ENCODE data around the gene NDUFB6. TPM values are rescaled to one million over a fixed set of nuclear protein-coding genes. Genes with fewer than 3 reads are reported as not detected.
A peak's percentile ranks its signal among the peaks of the same experiment; 100 is the strongest.

NDUFB6 gene
- total RNA-seq, 3 donors from 2014 or later: 26.2 to 37.4 (median 30.0) TPM

DNA sequence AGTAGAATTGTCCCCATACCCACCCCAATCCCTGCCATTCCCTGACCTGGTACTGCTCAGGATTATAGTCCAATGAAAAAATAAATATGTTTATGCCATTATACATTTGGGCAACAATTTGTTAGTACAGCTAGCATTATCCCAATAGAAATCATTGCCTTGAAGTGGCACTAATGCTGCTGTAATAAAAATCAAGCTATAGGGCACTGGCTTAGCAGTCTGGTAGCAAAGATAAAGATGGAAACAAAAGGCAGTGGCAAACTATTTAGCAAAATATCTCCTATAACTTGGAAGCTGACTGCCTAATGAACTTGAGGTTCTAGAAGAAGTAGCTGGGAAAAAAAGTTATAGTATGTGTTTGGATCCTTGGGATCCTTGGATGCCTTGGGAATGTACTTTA is 18.4 kb downstream of the NDUFB6 start:
- TF ChIP-seq, protein P1, sequence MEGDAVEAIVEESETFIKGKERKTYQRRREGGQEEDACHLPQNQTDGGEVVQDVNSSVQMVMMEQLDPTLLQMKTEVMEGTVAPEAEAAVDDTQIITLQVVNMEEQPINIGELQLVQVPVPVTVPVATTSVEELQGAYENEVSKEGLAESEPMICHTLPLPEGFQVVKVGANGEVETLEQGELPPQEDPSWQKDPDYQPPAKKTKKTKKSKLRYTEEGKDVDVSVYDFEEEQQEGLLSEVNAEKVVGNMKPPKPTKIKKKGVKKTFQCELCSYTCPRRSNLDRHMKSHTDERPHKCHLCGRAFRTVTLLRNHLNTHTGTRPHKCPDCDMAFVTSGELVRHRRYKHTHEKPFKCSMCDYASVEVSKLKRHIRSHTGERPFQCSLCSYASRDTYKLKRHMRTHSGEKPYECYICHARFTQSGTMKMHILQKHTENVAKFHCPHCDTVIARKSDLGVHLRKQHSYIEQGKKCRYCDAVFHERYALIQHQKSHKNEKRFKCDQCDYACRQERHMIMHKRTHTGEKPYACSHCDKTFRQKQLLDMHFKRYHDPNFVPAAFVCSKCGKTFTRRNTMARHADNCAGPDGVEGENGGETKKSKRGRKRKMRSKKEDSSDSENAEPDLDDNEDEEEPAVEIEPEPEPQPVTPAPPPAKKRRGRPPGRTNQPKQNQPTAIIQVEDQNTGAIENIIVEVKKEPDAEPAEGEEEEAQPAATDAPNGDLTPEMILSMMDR (IDR thresholded peaks at IDR 0.05): no peak
- TF ChIP-seq POLR2A (IDR thresholded peaks at IDR 0.05) (no peak), POLR2AphosphoS5 (IDR thresholded peaks at IDR 0.05) (no peak)
- intact Hi-C loops (cut with DNase I; ENCODE audit: low total_unique reads): loop anchor here (10.0 kb wide), 1 partner anchor 170 kb away; the partner anchor contains the start of gene ACO1

DNA sequence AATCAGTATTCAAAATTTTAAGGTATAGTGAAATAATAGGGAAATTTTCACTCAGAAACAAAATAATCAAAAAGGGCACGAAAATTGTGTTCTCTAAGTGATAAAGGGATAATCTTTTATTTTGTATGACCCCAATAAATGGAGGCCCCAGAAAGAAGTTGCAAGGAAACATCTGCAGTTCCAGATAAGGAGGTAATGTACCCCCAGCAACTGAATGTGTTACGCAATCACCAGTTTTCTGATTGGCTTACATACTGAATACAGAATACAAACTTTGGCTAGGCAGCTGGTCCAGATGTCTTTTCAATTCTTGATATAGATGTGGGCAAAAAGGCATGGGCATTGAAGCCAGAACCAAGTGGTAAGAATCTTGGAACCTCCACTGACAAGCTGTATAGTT is 18.9 kb downstream of the NDUFB6 start:
- Histone ChIP-seq H3K27ac (no peak overlapping the region), H3K27me3 (no peaks in the 10 kb centered on the region), H3K9me3 (no peaks in the 10 kb centered on the region), H3K36me3 (no peaks in the 10 kb centered on the region), H3K4me3 (no peak overlapping the region), H3K4me1 (peaks cover 0 to 7% of the 10 kb centered on the region in 2 donors)
- no peak for DNase-seq (ENCODE audit: low spot score in 2 of 2)
- no peak for TF ChIP-seq POLR2AphosphoS5 (IDR thresholded peaks at IDR 0.05)
- TF ChIP-seq POLR2A (IDR thresholded peaks at IDR 0.05): no peak
- TF ChIP-seq, protein P1 (IDR thresholded peaks at IDR 0.05): no peak
- intact Hi-C loops (cut with DNase I; ENCODE audit: low total_unique reads): loop anchor here (10.0 kb wide), 1 partner anchor 169 kb away; the partner anchor contains the start of gene ACO1

More for the DNA sequence above, 18.4 kb downstream of the NDUFB6 start:
- no peak overlapping the region for H3K27ac ChIP-seq
- DNase-seq (ENCODE audit: low spot score in 2 of 2): no peak
- H3K27me3 ChIP-seq: no peaks in the 10 kb centered on the region
- no peaks in the 10 kb centered on the region for H3K36me3 ChIP-seq
- H3K4me3 ChIP-seq: no peak overlapping the region
- H3K4me1 ChIP-seq: peaks cover 0 to 7% of the 10 kb centered on the region in 2 donors
- no peaks in the 10 kb centered on the region for H3K9me3 ChIP-seq

DNA sequence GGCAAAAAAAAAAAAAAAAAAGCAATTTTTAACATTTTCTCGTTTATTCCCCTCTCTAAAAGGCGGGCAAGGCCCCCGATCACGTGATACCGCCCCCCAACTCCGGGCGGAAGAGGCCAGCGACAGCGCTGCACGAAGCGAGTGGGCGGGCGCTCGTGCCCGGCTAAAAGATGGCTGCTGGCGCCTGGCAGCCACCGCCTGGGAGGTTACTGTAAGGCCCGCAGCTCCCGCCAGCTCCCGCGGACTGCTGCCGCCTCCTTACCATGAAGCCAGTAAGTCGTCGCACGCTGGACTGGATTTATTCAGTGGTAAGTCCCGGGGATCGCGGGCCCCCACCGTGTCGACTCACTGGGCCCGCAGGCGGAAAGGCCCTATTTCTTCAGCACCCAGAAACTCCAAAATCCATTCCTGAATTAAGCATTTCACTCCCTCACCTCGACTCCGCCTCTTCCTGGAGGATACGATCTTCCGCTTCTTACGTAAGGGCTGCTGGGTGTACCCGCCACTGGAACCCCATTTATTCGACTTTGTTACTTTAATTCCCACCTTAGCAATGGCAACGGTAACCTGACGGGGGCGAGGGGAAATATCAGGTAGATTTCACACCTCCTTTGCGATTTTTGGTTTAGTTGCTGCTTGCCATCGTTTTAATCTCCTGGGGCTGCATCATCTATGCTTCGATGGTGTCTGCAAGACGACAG is 20.6 kb downstream of the NDUFB6 start, which contains the start of the genes SMIM27 and TOPORS:
TSS of gene SMIM27 (plus strand) at position 156 of the 701 bp plus-strand sequence. CDS start at position 264, 108 bp downstream.
TSS of gene TOPORS (minus strand) at position 415 of the 701 bp plus-strand sequence. CDS start at position 265, 150 bp downstream.
- intact Hi-C loops (cut with DNase I; ENCODE audit: low total_unique reads): loop anchor here (10.0 kb wide), 1 partner anchor 168 kb away; the partner anchor contains the start of gene ACO1
- no peaks in the 10 kb centered on the region for H3K27me3 ChIP-seq
- peak; percentile 86 for DNase-seq (ENCODE audit: low spot score in 2 of 2)
- H3K27ac ChIP-seq: peak within 1 kb of the TSS; percentile 96 to 97
- no peaks in the 10 kb centered on the region for H3K9me3 ChIP-seq
- peak within 1 kb of the TSS; percentile 69 to 84 (median 76) for H3K4me3 ChIP-seq
- peaks cover 0 to 7% of the 10 kb centered on the region in 2 donors for H3K4me1 ChIP-seq
- no peaks in the 10 kb centered on the region for H3K36me3 ChIP-seq
- TF ChIP-seq, protein P1 (IDR thresholded peaks at IDR 0.05): peak in 1 of 3 donors; percentile 7
- TF ChIP-seq POLR2A (IDR thresholded peaks at IDR 0.05) (peak; percentile 62), POLR2AphosphoS5 (IDR thresholded peaks at IDR 0.05) (peak; percentile 61 to 88 (median 86))

DNA sequence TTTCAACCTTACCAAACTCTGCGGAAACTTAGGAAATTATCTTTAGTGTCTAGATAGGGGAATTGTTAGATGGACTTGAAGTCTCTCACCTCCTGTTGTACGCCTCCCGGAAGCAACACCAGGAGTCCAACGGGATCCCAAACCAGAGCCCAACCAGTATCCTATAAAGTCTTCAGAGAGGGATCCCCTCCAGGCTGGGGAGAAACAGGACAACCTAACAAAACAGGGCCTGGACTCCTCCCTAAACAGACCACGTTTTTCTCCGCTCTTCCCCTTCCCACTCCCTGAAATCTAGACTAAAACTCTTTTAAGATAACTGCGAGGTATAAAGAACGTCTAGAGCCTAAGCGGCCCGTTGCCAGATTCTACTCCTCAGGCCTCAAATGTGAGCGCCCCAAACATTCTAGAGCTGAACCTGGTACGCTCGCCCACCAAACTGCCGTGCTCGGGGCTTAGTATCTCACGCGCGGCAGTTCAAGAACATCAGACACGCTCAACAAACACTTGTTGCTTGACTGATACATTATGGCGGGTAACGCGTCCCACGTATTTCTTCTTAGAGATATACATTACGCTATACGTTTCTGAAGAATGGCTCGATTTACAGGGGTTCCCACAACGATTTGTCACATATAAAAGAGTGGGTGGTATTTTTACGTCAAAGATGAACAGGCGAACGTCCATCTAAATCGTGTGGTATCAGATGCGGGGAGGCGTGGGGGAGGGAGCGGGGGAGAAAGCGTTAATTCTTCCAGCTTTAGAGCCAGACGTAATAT is 21.5 kb downstream of the NDUFB6 start:
- no peaks in the 10 kb centered on the region for H3K9me3 ChIP-seq
- H3K4me1 ChIP-seq: peaks cover 0 to 7% of the 10 kb centered on the region in 2 donors
- intact Hi-C loops (cut with DNase I; ENCODE audit: low total_unique reads): loop anchor here (10.0 kb wide), 1 partner anchor 167 kb away; the partner anchor contains the start of gene ACO1
- peak overlapping the region; percentile 69 to 84 (median 76) for H3K4me3 ChIP-seq
- TF ChIP-seq POLR2AphosphoS5 (IDR thresholded peaks at IDR 0.05): no peak
- no peaks in the 10 kb centered on the region for H3K27me3 ChIP-seq
- H3K27ac ChIP-seq: peak overlapping the region; percentile 96 to 97
- DNase-seq (ENCODE audit: low spot score in 2 of 2): peak in 1 of 2 donors; percentile 32
- no peaks in the 10 kb centered on the region for H3K36me3 ChIP-seq

DNA sequence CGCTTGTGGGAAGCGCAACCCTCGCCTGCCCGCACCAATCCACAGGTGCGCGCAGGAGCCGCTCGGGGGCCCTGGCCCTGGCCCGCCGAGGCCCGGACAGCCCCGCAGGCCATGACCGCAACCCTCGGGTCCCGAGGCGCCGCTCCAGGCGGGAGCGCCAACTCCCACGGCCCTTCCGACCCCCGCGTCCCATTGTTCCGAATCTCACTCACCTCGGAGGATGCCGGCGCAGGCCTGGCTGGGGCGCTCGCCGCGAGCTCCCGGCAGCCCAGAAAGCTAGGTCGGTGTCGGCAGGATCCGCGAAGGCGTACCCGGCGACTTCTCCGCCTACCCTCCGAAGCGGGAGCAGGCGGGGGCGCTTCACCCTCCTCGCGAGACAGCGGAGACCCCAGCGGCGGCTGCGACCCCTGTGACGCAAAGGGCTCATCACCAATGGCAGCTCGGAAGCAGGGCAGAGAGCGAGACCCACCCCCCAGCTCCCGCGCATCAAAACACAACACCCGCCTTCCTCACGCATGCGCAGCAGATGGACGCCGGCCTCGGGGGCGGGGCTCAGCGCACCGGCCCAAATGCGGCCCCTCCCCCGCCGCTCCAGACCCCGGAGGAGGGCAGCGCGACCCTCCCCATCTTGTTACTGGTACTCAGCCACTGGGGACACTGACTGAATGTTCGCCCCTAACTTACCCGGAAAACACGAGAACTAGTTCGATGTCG is 22.2 kb downstream of the NDUFB6 start:
- H3K4me1 ChIP-seq: peaks cover 0 to 7% of the 10 kb centered on the region in 2 donors
- intact Hi-C loops (cut with DNase I; ENCODE audit: low total_unique reads): loop anchor here (10.0 kb wide), 1 partner anchor 166 kb away; the partner anchor contains the start of gene ACO1

More for the DNA sequence above, 22.2 kb downstream of the NDUFB6 start:
- TF ChIP-seq POLR2AphosphoS5 (IDR thresholded peaks at IDR 0.05) (peak; percentile 13 to 64 (median 58)), POLR2A (IDR thresholded peaks at IDR 0.05) (peak; percentile 35)
- TF ChIP-seq, protein P1 (IDR thresholded peaks at IDR 0.05): no peak
- no peaks in the 10 kb centered on the region for H3K9me3 ChIP-seq
- DNase-seq (ENCODE audit: low spot score in 2 of 2): peak; percentile 89 to 90
- peak overlapping the region; percentile 96 to 97 for H3K27ac ChIP-seq
- H3K4me3 ChIP-seq: peak overlapping the region; percentile 69 to 84 (median 76)
- H3K36me3 ChIP-seq: no peaks in the 10 kb centered on the region
- no peaks in the 10 kb centered on the region for H3K27me3 ChIP-seq
